ENCODE results near the gene EEF1A2.

EEF1A2 gene

DNA sequence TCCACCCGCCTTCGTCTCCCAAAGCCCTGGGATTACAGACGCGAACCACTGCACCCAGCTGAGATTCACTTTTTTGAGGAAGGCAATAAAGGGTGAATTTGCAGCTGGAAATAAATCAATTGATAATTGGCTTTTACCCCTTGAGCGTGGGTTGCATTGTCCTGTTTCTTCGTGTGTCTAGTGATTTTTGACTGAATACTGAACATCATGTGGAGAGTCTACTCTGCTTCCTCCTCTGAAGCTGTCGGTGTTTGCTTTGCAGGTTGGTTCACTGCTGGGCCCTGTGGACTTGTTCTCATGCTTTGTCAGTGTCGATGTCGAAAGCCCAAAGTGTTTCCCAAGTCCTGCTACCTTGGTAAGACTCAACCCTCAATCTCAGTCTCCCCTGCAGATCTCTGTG is 5.8 kb upstream of the EEF1A2 start:
- no peak for DNase-seq (ENCODE audit: low read depth in 2 of 2)
- H3K4me3 ChIP-seq (replicated peaks in 1 of 2; ENCODE audit: low read depth in 2 of 2, low read length in 2 of 2): no peak overlapping the region
- TF ChIP-seq, protein P1, sequence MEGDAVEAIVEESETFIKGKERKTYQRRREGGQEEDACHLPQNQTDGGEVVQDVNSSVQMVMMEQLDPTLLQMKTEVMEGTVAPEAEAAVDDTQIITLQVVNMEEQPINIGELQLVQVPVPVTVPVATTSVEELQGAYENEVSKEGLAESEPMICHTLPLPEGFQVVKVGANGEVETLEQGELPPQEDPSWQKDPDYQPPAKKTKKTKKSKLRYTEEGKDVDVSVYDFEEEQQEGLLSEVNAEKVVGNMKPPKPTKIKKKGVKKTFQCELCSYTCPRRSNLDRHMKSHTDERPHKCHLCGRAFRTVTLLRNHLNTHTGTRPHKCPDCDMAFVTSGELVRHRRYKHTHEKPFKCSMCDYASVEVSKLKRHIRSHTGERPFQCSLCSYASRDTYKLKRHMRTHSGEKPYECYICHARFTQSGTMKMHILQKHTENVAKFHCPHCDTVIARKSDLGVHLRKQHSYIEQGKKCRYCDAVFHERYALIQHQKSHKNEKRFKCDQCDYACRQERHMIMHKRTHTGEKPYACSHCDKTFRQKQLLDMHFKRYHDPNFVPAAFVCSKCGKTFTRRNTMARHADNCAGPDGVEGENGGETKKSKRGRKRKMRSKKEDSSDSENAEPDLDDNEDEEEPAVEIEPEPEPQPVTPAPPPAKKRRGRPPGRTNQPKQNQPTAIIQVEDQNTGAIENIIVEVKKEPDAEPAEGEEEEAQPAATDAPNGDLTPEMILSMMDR (IDR thresholded peaks at IDR 0.05; ENCODE audit: low read depth, low read length): no peak

DNA sequence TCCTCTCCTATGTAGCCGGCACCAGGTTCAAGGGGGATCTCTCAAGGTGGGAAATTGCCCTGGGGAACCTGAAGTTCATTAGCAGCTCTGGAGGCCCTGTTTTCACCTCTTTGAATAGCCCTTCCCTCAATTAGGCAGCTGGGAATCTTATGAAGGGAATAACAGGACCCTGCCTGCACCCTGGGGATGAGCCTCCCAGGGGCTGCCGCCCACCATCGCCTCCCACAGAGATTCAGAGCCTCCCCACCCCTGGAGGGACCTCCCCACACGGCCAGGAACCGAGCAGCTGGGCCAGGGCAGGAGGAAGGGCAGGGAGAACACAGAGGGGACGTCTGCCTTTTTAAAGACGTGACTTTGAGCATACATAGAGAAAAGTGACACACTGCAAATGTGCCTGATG is 4.6 kb upstream of the EEF1A2 start:
- TF ChIP-seq, protein P1 (IDR thresholded peaks at IDR 0.05; ENCODE audit: low read depth, low read length): no peak
- DNase-seq (ENCODE audit: low read depth in 2 of 2): no peak

DNA sequence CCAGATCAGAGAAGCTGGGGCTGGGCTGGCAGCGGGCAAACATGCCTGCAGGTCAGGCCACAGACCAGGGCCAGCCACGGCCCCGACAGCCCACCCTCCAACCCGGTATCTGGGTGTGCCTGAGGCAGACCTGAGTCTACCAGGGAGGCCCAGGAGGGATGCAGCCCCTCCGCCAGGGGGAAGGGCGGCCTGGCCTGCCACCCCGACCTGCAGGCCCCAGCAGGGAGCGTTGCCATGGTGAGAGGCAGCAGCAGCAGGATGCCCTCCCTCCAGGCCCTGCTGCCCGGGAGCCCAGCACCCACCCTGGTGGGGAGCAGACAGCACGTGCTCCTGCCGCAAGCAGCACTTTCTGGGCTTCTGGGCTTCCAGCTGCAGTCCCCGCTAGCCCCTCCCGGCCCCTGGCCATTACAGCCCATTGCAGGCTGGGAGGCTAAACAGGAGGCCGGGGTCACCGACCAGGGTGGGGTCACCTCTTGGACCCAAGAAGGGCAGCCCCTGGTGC is 3.8 kb upstream of the EEF1A2 start:
- DNase-seq (ENCODE audit: low read depth in 2 of 2): no peak
- TF ChIP-seq, protein P1 (IDR thresholded peaks at IDR 0.05; ENCODE audit: low read depth, low read length): no peak
- H3K4me3 ChIP-seq (replicated peaks in 1 of 2; ENCODE audit: low read depth in 2 of 2, low read length in 2 of 2): no peak overlapping the region

More for the DNA sequence above, 4.6 kb upstream of the EEF1A2 start:
- H3K4me3 ChIP-seq (replicated peaks in 1 of 2; ENCODE audit: low read depth in 2 of 2, low read length in 2 of 2): no peak overlapping the region

DNA sequence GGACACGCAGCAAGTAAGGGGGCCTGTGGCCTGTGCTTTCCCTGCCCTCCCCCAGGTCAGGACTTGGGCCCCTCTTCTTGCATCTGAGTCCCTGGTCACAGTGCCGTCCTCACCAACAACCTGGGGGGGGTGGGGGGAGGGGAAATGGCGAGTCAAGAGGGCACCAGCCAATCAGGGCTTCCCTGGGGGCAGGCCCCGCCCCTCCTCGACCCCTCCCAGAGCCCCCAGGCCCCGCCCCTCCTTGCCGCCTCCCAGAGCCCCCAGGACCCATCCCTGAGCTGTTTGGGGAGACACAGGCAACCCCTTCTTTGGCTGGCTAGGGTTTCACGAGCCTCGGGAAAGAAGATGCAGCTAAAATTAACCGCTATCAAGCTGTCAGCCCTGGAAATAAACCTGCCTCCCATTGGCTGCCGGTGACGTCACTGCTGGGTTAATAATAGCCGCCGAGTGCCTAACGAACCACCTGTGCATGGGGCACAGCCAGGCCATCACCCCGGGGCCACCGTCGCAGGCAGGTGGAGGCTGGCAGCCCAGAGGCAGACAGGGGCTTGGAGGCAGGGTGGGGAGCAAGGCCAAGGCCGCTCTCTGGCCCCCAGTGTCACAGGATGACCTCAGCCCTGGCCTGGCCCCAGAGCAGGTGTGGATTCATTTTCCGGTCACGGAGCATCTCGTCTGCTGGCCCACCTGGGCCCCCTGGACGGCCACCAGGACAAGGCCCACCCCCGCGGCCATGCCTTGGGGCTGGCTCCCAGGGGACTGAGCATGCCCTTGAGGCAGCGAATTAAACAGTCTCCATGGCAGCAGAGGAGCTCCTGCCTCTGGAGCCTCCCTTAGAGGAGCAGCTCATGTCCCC is 3.2 kb upstream of the EEF1A2 start:
- TF ChIP-seq, protein P1 (IDR thresholded peaks at IDR 0.05; ENCODE audit: low read depth, low read length): no peak
- no peak overlapping the region for H3K4me3 ChIP-seq (replicated peaks in 1 of 2; ENCODE audit: low read depth in 2 of 2, low read length in 2 of 2)
- no peak for DNase-seq (ENCODE audit: low read depth in 2 of 2)

DNA sequence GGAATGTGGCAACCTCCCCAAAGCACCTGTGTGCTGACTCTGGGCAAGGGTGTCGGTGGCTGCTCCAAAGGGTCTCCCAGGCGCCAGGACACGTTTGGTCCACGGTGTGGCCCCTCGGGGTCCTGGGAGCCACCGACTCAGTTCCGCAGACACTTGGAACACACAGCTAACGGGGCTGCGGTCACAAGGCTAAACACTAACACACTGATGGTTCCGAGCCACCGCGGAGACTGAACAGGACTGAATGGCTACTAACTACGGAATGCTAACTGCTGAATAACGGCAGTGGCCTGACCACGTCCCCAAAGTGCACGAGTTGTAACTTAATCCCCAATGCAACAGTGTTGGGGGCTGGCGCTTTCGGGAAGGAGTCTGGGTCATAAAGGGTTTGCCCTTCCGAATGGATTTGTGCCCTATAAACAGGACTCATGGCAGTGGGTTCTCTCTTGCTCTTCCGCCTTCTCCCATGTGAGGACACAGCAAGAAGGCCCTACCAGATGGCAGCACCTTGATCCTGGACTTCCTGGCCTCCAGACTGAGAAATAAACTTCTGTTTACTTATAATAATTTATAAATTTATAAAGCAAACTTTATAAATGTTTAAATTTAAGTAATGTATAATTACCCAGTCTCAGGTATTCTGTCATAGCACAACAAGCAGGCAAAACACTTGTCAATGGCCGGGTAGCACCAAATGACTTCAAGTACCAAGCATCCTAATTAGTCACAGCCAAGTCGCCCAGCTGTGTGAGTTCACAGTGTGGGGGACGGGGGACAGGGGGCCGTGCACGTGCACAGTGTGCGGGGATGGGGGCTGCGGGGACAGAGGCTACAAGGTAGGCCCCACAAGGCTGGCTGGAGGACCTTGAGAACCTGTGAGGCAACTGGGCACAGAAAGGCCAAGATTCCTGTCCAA is 2.3 kb upstream of the EEF1A2 start:
- no peak overlapping the region for H3K4me3 ChIP-seq (replicated peaks in 1 of 2; ENCODE audit: low read depth in 2 of 2, low read length in 2 of 2)
- DNase-seq (ENCODE audit: low read depth in 2 of 2): no peak
- TF ChIP-seq, protein P1 (IDR thresholded peaks at IDR 0.05; ENCODE audit: low read depth, low read length): no peak

DNA sequence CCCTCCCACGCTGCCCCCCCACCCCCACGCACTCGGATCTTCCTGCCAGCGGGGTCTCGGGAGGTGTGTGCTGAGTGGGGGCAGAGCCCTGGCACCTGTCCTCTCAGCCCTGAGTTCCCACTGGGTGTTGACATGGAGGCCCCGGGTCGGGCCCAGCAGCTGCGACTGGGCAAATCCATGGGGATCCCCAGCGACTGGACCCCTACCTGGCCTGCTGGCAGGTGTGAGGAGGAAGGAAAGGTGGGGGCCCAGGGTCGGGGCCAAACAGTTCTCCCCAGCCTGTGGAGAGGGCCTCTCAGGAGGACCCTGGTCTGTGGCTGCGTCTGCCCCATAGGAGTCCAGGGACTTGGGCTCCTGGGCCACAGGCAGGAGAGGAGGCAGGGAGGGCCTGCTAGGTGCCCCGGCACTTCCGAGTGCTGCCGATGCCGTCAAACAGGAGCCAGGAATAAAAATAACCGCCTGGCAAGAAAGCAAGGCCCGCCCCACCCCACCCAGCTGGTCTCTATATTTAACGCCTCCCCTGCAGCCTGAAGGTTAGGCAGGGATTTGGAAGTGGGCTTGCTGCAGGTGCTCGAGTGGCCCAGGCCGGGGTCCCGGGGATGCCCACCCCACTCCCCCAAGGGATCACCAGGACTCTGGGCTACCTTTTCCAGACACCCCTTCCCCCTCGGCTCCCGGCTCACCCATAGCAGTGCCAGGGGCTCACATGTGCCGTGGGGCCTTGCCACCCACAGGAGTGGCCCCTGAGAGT is 1.4 kb upstream of the EEF1A2 start:
- TF ChIP-seq, protein P1 (IDR thresholded peaks at IDR 0.05; ENCODE audit: low read depth, low read length): no peak
- DNase-seq (ENCODE audit: low read depth in 2 of 2): no peak
- no peak overlapping the region for H3K4me3 ChIP-seq (replicated peaks in 1 of 2; ENCODE audit: low read depth in 2 of 2, low read length in 2 of 2)

Measured in cardiac fibroblast (primary cell).